ENCODE results near the gene CCDC157. TPM values are rescaled to one million over a fixed set of nuclear protein-coding genes. Genes with fewer than 3 reads are reported as not detected.

CCDC157 gene
- total RNA-seq, 2 experiments from 2014 or later: 2.2 to 2.4 TPM

DNA sequence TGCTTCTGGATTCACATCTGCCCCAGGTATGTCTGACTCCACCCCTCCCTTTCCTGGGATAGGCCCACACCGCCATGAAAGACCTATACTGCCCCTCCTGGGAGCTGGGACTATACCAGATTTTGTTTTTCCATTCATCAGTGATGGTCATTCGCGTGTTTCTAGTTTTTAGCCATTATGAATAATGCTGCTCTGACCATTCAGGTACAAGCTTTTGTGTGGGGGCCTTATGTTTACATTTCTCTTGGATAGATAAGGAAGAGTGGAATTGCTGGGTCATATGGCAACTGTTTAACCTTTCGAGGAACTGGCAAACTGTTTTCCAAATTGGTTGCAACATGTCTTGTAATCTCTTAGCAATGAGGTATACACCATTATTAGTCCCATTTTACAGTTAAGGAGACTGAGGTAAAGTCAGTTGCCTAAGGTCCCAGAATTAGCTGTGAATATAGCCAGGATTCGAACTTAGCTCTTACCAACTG, 28.9 kb upstream of the CCDC157 start:
- peaks cover 24% of the 10 kb centered on the region for H3K36me3 Mint-ChIP-seq (ENCODE audit: low read depth)

DNA sequence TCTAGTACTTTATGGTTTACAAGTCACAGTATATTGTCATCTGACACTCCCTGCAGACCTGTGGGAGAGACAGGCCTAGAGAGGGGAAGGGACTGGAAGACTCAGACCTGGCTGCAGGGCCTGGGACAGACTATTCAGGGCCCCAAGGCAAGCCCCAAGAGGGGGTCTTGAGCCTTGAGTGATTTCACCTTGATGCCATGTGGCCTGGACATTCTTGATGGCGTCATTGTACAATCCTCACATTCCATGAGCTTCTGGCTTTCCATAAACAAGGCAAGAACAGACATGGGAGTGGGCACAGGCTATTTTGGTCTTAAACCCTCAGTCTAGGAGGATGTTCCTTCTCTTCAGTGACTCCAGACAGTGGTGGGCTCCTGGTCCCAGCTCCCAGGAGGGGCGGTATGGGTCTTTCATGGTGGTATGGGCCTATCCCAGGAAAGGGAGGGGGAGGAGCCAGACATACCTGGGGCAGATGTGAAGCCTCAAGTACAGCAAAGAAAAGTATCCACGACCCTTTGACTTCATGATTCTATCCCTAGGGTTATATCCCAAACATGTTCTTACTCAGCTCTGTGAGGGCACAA, 28.2 kb upstream of the CCDC157 start:
- Mint-ChIP-seq H3K4me1 (ENCODE audit: low read depth) (peaks cover 37% of the 10 kb centered on the region), H3K9me3 (no peaks in the 10 kb centered on the region), H3K36me3 (ENCODE audit: low read depth) (peaks cover 22% of the 10 kb centered on the region), H3K27me3 (no peaks in the 10 kb centered on the region), H3K27ac (no peak overlapping the region), H3K4me3 (no peak overlapping the region)
- no peak for ATAC-seq
- DNase-seq: no peak
- intact Hi-C loops (cut with micrococcal nuclease): no loop called here
- ChIA-PET CTCF (interaction anchor here (1.0 to 8.3 kb wide), 5 partner anchors 22 to 240 kb away, joined by 3 to 98 read pairs (median 5); partner anchors contain the start of genes CASTOR1 and RNF215), POLR2A (interaction anchor here (0.7 to 8.5 kb wide), 10 partner anchors 8 to 68 kb away, joined by 3 to 68 read pairs (median 4); partner anchors contain the start of genes CCDC157 and SF3A1)
- TF ChIP-seq, protein P1, sequence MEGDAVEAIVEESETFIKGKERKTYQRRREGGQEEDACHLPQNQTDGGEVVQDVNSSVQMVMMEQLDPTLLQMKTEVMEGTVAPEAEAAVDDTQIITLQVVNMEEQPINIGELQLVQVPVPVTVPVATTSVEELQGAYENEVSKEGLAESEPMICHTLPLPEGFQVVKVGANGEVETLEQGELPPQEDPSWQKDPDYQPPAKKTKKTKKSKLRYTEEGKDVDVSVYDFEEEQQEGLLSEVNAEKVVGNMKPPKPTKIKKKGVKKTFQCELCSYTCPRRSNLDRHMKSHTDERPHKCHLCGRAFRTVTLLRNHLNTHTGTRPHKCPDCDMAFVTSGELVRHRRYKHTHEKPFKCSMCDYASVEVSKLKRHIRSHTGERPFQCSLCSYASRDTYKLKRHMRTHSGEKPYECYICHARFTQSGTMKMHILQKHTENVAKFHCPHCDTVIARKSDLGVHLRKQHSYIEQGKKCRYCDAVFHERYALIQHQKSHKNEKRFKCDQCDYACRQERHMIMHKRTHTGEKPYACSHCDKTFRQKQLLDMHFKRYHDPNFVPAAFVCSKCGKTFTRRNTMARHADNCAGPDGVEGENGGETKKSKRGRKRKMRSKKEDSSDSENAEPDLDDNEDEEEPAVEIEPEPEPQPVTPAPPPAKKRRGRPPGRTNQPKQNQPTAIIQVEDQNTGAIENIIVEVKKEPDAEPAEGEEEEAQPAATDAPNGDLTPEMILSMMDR (IDR thresholded peaks at IDR 0.05): no peak

More for the DNA sequence above, 28.9 kb upstream of the CCDC157 start:
- no peak for DNase-seq
- ChIA-PET POLR2A (interaction anchor here (0.8 to 8.5 kb wide), 12 partner anchors 8 to 97 kb away, joined by 3 to 68 read pairs (median 4); partner anchors contain the start of genes CCDC157 and SF3A1), CTCF (interaction anchor here (1.3 to 8.3 kb wide), 4 partner anchors 22 to 62 kb away, joined by 4 to 98 read pairs (median 6); partner anchors contain the start of genes CASTOR1 and RNF215)
- Mint-ChIP-seq H3K4me3 (peak overlapping the region; percentile 81), H3K27ac (no peak overlapping the region), H3K9me3 (no peaks in the 10 kb centered on the region), H3K27me3 (no peaks in the 10 kb centered on the region), H3K4me1 (ENCODE audit: low read depth) (peaks cover 37% of the 10 kb centered on the region)
- intact Hi-C loops (cut with micrococcal nuclease): no loop called here
- ATAC-seq: no peak
- TF ChIP-seq, protein P1 (IDR thresholded peaks at IDR 0.05): no peak

- Mint-ChIP-seq H3K4me1 (ENCODE audit: low read depth) (peaks cover 32% of the 10 kb centered on the region), H3K27ac (peak overlapping the region; percentile 70), H3K4me3 (no peak overlapping the region), H3K27me3 (no peaks in the 10 kb centered on the region), H3K36me3 (ENCODE audit: low read depth) (peaks cover 55% of the 10 kb centered on the region), H3K9me3 (no peaks in the 10 kb centered on the region)
- ChIA-PET CTCF (interaction anchor here (1.1 to 1.2 kb wide), 3 partner anchors 44 to 69 kb away, joined by 3 to 7 read pairs (median 4); no protein-coding TSS in a partner anchor), POLR2A (interaction anchor here (1.2 to 1.6 kb wide), 2 partner anchors 42 to 67 kb away, joined by 3 to 4 read pairs; no protein-coding TSS in a partner anchor)
- ATAC-seq (no peak), DNase-seq (no peak)
- intact Hi-C loops (cut with micrococcal nuclease): no loop called here
- TF ChIP-seq, protein P1 (IDR thresholded peaks at IDR 0.05): no peak
Measured at GRCh38 chr22:30332551-30332950, 24.3 kb upstream of the CCDC157 start.

- Mint-ChIP-seq H3K27me3 (no peaks in the 10 kb centered on the region), H3K27ac (peak overlapping the region; percentile 70), H3K36me3 (ENCODE audit: low read depth) (peaks cover 61% of the 10 kb centered on the region), H3K4me3 (no peak overlapping the region), H3K9me3 (no peaks in the 10 kb centered on the region), H3K4me1 (ENCODE audit: low read depth) (peaks cover 27% of the 10 kb centered on the region)
- DNase-seq (no peak), ATAC-seq (peak; percentile 37)
- ChIA-PET CTCF (interaction anchor here (1.1 to 1.2 kb wide), 2 partner anchors 45 to 46 kb away, joined by 4 to 7 read pairs; no protein-coding TSS in a partner anchor), POLR2A (interaction anchor here (1.2 to 1.6 kb wide), 2 partner anchors 42 to 68 kb away, joined by 3 to 4 read pairs; no protein-coding TSS in a partner anchor)
- intact Hi-C loops (cut with micrococcal nuclease): no loop called here
- TF ChIP-seq, protein P1 (IDR thresholded peaks at IDR 0.05): no peak
Measured at GRCh38 chr22:30332994-30333706, 23.7 kb upstream of the CCDC157 start.

Data from activated CD8-positive, alpha-beta T cell treated with anti-CD3 and anti-CD28 coated beads for 36 hours (primary cell).